Stromal cell of bone marrow (primary cell): ENCODE data around the gene DPP4.

Source experiments
- DNase-seq: peaks from one replicate; pipeline ENCODE4 v3.0.0-alpha.2; 2012; ENCODE audit warnings: low read depth

Gene DPP4

GRCh38 chr2:162017233-162017632 lies 56.8 kb downstream of the DPP4 start:
- DNase-seq, result no peak

DNA sequence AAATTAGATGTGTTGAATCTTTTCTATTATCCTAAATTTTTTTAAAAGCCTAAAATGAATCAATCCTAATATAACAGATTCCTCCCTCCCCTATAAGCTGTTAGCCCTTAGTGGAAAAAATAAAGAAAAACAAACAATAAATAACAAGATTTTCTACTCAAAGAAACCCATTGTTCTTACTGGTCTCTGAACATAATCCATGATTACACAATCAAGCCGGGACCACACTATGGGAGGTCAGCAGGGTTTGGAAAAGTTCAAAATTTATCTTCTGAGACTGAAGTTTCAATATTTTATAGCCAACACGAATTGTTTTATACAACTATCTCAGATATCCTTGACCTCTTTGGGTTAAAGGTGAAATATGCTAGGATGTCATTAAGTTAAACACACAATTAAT lies 57.9 kb downstream of the DPP4 start:
- DNase-seq, result no peak

- DNase-seq, result no peak
Observed at GRCh38 chr2:162014751-162015150, 59.3 kb downstream of the DPP4 start.

DNA sequence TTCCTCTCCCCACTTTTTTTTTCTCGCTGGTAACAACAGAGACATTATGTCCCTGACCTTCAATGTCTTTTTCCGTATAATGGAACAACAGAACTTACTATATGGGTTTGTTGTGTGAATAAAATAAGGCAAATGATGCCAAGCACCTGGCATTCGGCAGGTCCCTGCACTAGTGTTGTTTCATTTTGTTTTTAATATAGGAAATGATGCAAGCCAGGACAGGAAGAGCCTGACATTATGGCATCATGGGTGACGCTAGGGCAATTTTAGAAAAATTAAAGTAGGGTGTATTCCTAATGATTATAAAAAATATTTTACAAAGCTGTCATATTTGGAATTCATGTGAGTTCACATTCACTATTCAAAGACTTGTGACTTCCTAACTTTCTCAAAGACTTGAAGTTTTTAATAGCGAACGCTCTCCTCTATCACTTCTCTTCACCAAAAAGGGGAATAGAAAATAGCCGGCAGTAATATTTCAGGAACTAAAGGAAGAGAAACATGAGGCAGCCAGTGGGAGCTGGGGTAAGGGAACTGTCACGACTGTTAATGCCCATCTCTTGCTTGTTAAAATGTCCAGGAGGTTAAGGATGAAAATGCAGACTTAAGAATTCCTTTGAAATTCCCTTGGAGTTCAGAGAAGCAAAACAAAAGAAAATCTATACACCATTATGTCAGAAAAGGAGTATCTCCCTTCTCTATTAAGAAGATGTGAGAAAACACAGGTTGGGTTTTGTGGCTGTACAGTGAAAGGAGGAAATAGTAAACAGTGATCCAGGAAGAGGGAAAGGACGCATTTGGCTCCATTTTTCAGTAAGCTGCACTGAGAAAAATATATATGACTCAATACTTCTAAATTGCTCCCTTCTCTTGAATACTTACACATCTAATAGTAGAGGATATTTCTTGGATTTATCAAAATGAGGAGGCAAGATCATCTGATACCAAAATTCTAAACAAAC lies 60.2 kb downstream of the DPP4 start:
- no peak for DNase-seq

- DNase-seq, result no peak
Observed at GRCh38 chr2:162012565-162013058, 61.4 kb downstream of the DPP4 start.

- no peak for DNase-seq
Observed at GRCh38 chr2:162011706-162012564, 62.1 kb downstream of the DPP4 start.

DNA sequence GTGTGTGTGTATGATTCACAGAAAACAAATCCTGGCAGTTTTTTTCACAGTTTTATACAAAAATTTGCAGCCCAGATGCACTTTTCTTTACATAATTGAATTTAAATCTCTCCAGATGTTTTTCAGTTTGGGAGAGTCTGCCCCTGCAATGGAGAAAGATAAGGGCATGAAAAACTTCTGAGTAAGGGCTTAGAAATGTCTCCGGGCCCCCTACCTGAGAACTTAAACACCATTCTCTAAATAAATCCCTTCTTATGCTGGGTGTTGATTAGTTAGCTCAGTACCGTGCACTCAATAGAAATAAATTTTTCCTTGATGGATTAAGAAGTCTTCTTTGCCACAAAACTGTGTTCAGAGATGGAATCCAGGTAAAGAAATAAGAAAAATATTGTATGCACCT lies 64.5 kb downstream of the DPP4 start:
- no peak for DNase-seq

- no peak for DNase-seq
Observed at GRCh38 chr2:162007447-162008040, 66.5 kb downstream of the DPP4 start.

- no peak for DNase-seq
Observed at GRCh38 chr2:162006337-162006736, 67.7 kb downstream of the DPP4 start.

GRCh38 chr2:162004031-162004430 lies 70.0 kb downstream of the DPP4 start:
- DNase-seq, result no peak

DNA sequence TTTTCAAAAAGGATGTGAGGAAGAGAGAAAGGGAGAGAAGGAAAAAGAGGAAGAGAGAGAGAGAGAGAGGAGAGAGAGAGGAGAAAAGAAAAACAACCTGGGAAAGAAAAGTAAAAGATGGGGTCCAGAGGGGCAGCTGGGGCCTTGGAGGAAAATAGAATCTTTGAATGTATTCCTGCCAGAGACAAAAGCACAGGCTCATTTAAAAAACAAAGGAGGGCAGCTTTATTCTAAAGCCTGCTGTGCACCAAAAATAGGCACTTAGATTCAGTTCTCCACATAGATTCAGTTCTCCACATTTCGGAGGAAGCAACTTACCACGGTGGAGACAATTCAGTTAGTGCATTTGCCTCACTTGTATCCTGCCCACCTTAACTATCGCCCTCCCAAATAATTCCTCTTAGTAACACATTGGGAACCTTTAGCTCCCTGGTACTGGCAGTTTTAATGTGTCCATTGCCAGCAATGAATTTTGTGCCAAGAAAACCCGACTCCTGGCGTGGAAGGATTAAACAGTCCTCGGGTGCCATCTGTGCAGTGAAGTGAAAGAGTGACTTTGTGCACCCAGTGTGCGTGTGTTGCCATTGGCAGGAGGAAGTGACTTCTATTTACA lies 71.3 kb downstream of the DPP4 start:
- DNase-seq, result no peak

DNA sequence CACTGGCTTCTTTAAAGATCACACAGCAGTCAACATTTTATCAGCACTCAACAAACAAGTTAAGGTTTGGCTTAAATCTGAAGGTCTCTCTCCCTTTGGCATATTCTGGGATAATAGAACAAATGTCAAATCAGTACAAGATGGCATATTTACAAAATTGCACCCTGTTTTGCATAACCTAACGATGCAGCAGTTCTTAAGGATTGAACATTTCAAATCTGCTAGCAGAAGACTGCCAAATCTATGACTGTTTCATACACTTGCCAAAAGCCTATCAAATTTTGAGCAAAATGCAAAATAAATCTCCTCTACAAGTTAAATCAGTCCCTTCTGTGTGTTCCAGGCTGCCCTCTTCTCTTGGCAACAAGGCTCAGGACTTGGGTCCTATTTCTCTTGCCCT lies 73.6 kb downstream of the DPP4 start:
- no peak for DNase-seq

DNA sequence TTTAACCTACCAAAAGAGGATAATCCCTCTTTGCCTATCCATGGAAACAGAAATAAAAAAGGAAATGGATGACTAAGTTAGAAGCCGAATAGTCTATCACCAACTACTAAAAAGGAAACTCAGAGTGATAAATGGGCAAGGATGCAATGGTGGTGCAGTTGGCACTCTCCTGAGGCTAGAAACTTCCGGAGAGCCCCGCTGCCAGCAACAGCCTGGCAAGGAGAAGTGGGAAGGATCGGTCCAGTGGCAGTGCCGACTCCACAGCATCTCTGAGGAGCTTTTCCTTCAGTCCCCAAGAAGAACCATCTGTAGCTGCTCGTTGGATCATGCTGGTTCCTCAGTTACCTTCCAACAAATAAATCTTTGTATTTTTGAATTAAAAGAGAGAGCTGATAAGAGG lies 74.7 kb downstream of the DPP4 start:
- DNase-seq, result no peak

DNA sequence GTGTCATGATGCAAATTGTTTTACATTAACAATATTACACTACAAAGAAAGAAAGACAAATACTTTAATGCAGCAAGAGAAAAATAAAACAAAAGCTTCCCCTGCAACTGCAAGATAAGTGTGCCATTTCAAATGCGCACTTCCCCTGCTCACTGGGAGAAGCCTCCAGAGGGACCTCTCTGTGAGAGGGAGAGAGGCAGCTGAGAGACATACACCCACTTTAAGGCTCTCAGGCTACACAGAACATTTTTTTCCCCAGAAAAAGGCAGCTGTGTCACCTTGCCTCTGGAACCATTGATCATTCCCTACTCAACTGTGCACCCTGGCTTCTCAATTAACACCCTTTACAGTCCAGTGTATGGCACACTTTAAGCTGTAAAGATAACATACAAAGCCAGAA lies 75.2 kb downstream of the DPP4 start:
- DNase-seq, result no peak

DNA sequence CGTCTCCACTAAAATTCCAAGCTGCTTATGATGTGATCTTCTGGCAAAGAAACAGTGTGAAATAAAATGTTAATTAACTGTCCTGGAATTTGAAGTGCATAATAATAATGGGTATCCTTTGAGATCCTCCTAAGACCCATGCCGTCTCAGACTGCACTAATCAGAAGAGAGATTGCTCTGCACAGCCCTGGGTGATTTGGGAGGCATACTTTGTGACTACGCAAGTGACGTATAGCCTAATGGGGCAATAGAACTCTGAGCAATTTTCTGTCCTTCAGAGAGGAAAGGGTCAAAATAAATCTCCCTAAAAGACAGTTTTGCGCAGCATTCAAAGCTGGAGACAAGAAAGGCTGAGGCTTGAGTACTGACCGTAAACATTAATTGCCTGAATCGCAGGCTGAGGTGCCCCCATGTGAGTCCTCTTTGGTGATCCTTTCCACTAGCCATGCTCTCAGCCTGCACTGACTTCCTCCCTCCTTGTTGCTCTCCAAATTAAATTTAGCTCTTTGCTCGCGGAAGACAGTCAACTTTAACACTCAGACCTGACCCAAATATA lies 76.0 kb downstream of the DPP4 start:
- DNase-seq, result no peak

DNA sequence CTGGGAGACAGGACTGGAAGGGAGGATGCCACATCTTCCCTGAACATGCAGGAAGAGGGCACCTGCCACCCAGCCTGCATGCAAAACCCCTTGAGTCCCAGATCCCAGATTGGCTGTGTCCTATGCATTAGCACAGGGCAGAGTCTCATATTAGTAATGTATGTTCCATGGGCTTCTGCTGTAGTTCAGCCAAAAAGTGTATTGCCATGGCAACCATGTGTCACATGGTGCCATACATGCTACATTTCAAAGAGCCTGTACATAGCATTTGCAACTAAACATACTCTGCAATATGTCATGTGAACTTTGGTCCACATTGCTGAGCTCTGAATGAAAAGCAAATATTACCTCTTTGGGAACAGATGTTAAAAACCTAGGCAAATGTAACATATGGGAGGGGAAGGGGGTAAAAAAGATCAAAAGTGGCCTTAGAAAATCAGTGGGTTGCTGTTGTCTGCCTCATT lies 78.4 kb downstream of the DPP4 start:
- no peak for DNase-seq

GRCh38 chr2:161994761-161995520 lies 79.1 kb downstream of the DPP4 start:
- no peak for DNase-seq

- DNase-seq, result no peak
Observed at GRCh38 chr2:161992531-161992930, 81.5 kb downstream of the DPP4 start.

DNA sequence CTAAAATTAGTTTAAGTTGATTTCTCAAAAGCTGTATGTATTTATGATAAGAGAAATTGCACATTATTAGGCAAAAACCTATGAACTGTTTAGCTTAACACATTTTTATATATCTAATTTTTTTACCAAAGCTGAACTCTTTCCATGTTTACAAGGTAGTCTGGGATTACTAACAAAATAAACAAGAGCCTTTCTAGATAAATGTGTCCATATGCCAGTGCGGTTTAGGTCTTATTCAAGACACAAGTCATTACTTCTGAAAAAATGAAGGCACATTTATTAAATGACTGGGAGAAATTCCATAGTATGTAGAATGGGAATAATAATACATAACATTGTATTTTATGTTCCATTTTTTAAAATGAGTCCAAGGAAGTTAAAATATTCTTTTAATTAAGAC lies 82.0 kb downstream of the DPP4 start:
- DNase-seq, result no peak

GRCh38 chr2:161990741-161991140 lies 83.3 kb downstream of the DPP4 start:
- DNase-seq, result peak; percentile 77

DNA sequence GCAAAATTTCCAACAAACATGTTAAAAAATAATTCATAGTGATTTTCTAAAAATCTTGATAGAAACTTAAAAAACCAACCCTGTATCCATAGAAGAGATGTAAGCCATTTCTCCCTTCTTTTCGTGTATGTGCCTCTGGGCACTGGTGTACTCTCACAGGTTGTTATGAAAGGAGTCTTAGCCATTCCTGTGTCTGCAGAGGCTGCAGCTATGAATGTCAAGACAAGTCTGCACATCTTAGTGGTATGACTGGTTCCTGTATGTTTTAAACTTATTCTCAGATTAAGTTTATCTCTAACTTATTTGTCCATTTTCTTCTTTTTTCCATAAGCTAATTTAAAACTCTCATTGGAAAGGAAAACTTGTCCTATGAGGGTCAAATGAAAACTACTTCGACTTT lies 84.0 kb downstream of the DPP4 start:
- DNase-seq, result no peak
